Muscle of leg (tissue), 11 donors: ENCODE measurements around the gene MEIOB. TPM values are rescaled to one million over a fixed set of nuclear protein-coding genes. Genes with fewer than 3 reads are reported as not detected.

Source experiments
- DNase-seq: peaks from one replicate; pipeline ENCODE4 v3.0.0; 2013
- H3K27ac ChIP-seq: one replicate; pipeline ENCODE4 v1.5.1; 2013; ENCODE audit warnings: mild to moderate bottlenecking, low read length, control low read depth
- H3K27me3 ChIP-seq: one replicate; pipeline ENCODE4 v1.6.1; 2013; ENCODE audit warnings: low read length; ENCODE audit not compliant: control insufficient read depth, insufficient read depth
- H3K36me3 ChIP-seq: one replicate; pipeline ENCODE4 v1.6.1; 2013; ENCODE audit warnings: low read length; ENCODE audit not compliant: control insufficient read depth, insufficient read depth
- H3K4me1 ChIP-seq: one replicate; pipeline ENCODE4 v1.6.1; 2013; ENCODE audit warnings: low read length; ENCODE audit not compliant: control insufficient read depth, insufficient read depth
- H3K4me3 ChIP-seq: one replicate; pipeline ENCODE4 v1.5.1; 2013; ENCODE audit warnings: low read length, control low read depth
- H3K9me3 ChIP-seq: replicated peaks from 2 replicates; pipeline ENCODE4 v1.6.1; 2013; ENCODE audit warnings: low read depth, low read length; ENCODE audit not compliant: control insufficient read depth
- WGBS: methylation state at CpG from one replicate; pipeline ENCODE4 v1.1.5; 2013; ENCODE audit warnings: missing lambda C conversion rate; ENCODE audit not compliant: insufficient coverage; 5-methylcytosine and 5-hydroxymethylcytosine counted together
- polyA plus RNA-seq, 8 donors: library from polyadenylated mRNA; unstranded; fragments of 120-200 nt; gene quantifications; one replicate each; pipeline versions ENCODE4 v1.2.1 to v1.2.3, GENCODE V29; 2013; ENCODE audit warnings: inconsistent platforms in 1 of 8, low replicate concordance in 1 of 8; ENCODE audit not compliant: insufficient read length in 8 of 8, insufficient read depth in 1 of 8
- total RNA-seq: library from RNA; stranded (reverse); fragments of 120-200 nt; gene quantifications from one replicate; pipeline ENCODE4 v1.2.4, GENCODE V29; 2013

MEIOB gene
- total and polyA plus RNA-seq, 9 donors: 0.22 to 0.87 (median 0.55) TPM; not detected in 2

GRCh38 chr16:1859650-1860049 is 12.3 kb downstream of the MEIOB start:
- Histone ChIP-seq H3K27me3 (peaks cover 44% of the 10 kb centered on the region), H3K36me3 (no peaks in the 10 kb centered on the region), H3K27ac (no peak overlapping the region), H3K9me3 (no peaks in the 10 kb centered on the region), H3K4me1 (no peaks in the 10 kb centered on the region), H3K4me3 (no peak overlapping the region)
- WGBS: 0% methylated on average over 1 of the region's 8 CpGs
- DNase-seq: no peak

GRCh38 chr16:1858189-1858865 is 13.6 kb downstream of the MEIOB start:
- Histone ChIP-seq H3K27me3 (peaks cover 47% of the 10 kb centered on the region), H3K27ac (no peak overlapping the region), H3K4me3 (no peak overlapping the region), H3K9me3 (no peaks in the 10 kb centered on the region), H3K36me3 (no peaks in the 10 kb centered on the region), H3K4me1 (no peaks in the 10 kb centered on the region)
- no peak for DNase-seq
- 12% methylated on average over 6 of the region's 8 CpGs for WGBS

- Histone ChIP-seq H3K4me3 (no peak overlapping the region), H3K4me1 (no peaks in the 10 kb centered on the region), H3K9me3 (no peaks in the 10 kb centered on the region), H3K27ac (no peak overlapping the region), H3K36me3 (no peaks in the 10 kb centered on the region), H3K27me3 (peaks cover 44% of the 10 kb centered on the region)
- no peak for DNase-seq
- WGBS: no CpG with 5 or more reads among the region's 5 CpGs
Measured at GRCh38 chr16:1857433-1858097, 14.4 kb downstream of the MEIOB start.

GRCh38 chr16:1851793-1852192 is 20.2 kb downstream of the MEIOB start:
- Histone ChIP-seq H3K36me3 (no peaks in the 10 kb centered on the region), H3K27ac (no peak overlapping the region), H3K9me3 (no peaks in the 10 kb centered on the region), H3K27me3 (peaks cover 20% of the 10 kb centered on the region), H3K4me3 (no peak overlapping the region), H3K4me1 (no peaks in the 10 kb centered on the region)
- DNase-seq: no peak
- WGBS: 14% methylated on average over 1 of the region's 4 CpGs

GRCh38 chr16:1850981-1851380 is 21.0 kb downstream of the MEIOB start:
- H3K4me3 ChIP-seq: no peak overlapping the region
- H3K4me1 ChIP-seq: no peaks in the 10 kb centered on the region
- H3K9me3 ChIP-seq: no peaks in the 10 kb centered on the region
- DNase-seq: no peak
- H3K27ac ChIP-seq: no peak overlapping the region
- no peaks in the 10 kb centered on the region for H3K36me3 ChIP-seq
- WGBS: 74% methylated on average over 6 of the region's 7 CpGs
- H3K27me3 ChIP-seq: peaks cover 18% of the 10 kb centered on the region

- Histone ChIP-seq H3K4me1 (no peaks in the 10 kb centered on the region), H3K36me3 (no peaks in the 10 kb centered on the region), H3K9me3 (no peaks in the 10 kb centered on the region), H3K4me3 (no peak overlapping the region), H3K27me3 (peaks cover 4% of the 10 kb centered on the region), H3K27ac (no peak overlapping the region)
- no peak for DNase-seq
- WGBS: no CpG with 5 or more reads among the region's 1 CpG
Measured at GRCh38 chr16:1846416-1846815, 25.5 kb downstream of the MEIOB start.

GRCh38 chr16:1845985-1846384 is 26.0 kb downstream of the MEIOB start:
- DNase-seq: no peak
- Histone ChIP-seq H3K27me3 (peaks cover under 1% of the 10 kb centered on the region), H3K36me3 (no peaks in the 10 kb centered on the region), H3K4me3 (no peak overlapping the region), H3K9me3 (no peaks in the 10 kb centered on the region), H3K27ac (no peak overlapping the region), H3K4me1 (no peaks in the 10 kb centered on the region)
- 90% methylated on average over 2 of the region's 4 CpGs for WGBS

- DNase-seq: no peak
- Histone ChIP-seq H3K4me3 (no peak overlapping the region), H3K9me3 (no peaks in the 10 kb centered on the region), H3K36me3 (no peaks in the 10 kb centered on the region), H3K27ac (no peak overlapping the region), H3K4me1 (no peaks in the 10 kb centered on the region), H3K27me3 (no peaks in the 10 kb centered on the region)
- 44% methylated on average over 8 of the region's 9 CpGs for WGBS
Measured at GRCh38 chr16:1839554-1839953, 32.4 kb downstream of the MEIOB start.

GRCh38 chr16:1834096-1834495 is 37.9 kb downstream of the MEIOB start:
- Histone ChIP-seq H3K27ac (no peak overlapping the region), H3K4me3 (no peak overlapping the region), H3K4me1 (peaks cover 2% of the 10 kb centered on the region), H3K36me3 (peaks cover 9% of the 10 kb centered on the region), H3K27me3 (no peaks in the 10 kb centered on the region), H3K9me3 (no peaks in the 10 kb centered on the region)
- DNase-seq: no peak
- WGBS: 83% methylated on average over 1 of the region's 5 CpGs

GRCh38 chr16:1832838-1833454 is 39.0 kb downstream of the MEIOB start:
- no peaks in the 10 kb centered on the region for H3K9me3 ChIP-seq
- no peak for DNase-seq
- H3K36me3 ChIP-seq: peaks cover 12% of the 10 kb centered on the region
- H3K27ac ChIP-seq: no peak overlapping the region
- no peaks in the 10 kb centered on the region for H3K27me3 ChIP-seq
- 64% methylated on average over 6 of the region's 9 CpGs for WGBS
- no peak overlapping the region for H3K4me3 ChIP-seq
- peaks cover 5% of the 10 kb centered on the region for H3K4me1 ChIP-seq
